DMS53 treated with DMSO at 0.1 percent for 48 hours (cell line): ENCODE measurements around the gene FAM151B.
"Not testable (repeated sequence)": the region's sequence is repeated elsewhere in the genome, so short reads cannot be mapped to it uniquely, and the experiment has no call there.

ENCODE experiments used
- DNase-seq: peaks from one replicate; lab custom pipeline; 2025; ENCODE audit not compliant: unreplicated experiment; lab: John Stamatoyannopoulos, UW

The FAM151B gene

DNA sequence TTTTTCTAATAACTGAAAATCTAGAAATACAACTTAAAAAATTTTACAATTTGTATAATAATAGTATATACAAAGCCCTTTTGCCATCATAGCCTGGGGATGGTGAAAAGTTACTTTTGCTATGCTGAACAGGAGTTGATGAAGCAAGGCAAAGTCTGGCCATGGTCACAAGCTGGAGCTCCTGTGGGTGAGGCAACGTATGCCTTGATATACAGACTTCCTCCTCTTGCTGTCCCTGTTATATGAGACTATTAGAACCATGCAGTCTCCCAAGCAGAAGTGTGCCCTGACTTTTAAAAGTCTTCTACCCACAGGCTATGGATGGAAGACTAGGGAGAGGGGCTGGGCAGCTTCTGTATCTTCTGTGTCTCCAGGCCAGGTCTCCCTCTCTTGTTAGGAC is 15.7 kb downstream of the FAM151B start:
- DNase-seq, result no peak

DNA sequence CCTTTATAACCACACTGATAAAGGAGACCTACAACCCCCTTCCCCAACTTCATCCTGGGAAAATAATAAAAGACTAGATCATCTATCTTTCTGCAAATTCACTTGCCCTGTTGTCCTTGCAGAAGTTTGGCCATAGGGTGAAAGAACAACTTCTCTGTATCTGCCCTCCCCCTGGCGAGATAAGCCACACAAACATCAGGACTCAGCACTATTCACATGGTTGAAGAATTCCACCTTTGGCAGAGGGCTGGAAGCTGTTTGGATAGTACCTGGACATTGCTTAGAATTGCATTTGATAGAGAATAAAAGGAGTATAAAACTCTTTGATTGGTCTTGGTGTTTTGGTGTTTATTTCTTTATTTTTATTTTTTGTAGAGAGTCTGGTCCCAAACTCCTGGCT is 16.9 kb downstream of the FAM151B start:
- DNase-seq, result no peak

DNA sequence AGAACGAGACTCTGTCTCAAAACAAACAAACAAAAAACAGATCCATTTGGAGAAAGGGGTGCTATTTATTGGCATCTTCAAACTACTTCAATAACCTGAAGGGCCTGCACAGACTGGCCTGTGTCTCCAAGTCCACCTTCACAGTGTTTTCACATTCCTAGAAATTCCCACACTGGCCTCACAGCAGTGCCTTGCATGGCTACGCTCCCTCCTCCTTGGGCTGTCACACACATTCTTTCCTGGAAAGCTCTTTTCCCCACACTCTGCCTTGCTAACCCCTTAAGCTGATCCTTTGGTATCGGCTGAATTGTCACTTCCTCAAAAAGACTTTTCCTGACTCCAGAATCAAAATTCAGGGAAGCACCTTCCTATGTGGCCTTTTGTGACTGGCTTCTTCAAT is 19.8 kb downstream of the FAM151B start:
- DNase-seq, result no peak

DNA sequence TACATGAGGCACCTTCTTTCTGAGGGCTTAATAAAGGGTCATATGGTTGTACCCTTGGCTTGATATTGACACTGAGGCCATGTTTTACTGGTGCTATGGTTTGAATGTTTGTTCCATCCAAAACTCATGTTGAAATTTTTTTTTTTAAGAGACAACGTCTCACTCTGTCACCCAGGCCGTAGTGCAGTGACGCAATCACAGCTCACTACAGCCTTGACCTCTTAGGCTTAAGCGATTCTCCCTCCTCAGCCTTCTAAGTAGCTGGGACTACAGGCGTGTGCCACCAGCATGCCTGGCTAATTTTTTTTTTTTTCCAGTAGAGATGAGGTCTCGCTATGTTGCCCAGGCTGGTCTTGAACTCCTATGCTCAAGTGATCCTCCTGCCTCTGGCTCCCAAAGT is 20.9 kb downstream of the FAM151B start:
- DNase-seq, result no peak

DNA sequence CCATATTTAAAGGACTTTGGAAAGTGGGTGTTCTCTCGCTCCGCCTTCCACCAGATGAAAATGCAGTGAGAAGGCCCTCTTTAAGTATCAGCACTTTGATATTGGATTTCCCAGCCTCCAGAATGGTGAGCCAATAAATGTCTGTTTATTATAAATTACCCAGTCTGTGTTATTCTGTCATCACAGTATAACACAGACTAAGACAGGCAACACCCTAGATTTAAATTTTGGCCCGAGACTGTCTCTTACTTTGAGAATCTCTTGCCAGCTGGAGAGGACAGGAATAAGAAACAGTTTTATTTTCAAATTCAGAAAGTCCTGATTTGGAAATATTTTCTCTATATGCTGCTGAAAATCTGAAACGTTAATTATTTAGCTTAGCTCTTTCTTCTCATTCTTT is 21.5 kb downstream of the FAM151B start:
- no peak for DNase-seq

DNA sequence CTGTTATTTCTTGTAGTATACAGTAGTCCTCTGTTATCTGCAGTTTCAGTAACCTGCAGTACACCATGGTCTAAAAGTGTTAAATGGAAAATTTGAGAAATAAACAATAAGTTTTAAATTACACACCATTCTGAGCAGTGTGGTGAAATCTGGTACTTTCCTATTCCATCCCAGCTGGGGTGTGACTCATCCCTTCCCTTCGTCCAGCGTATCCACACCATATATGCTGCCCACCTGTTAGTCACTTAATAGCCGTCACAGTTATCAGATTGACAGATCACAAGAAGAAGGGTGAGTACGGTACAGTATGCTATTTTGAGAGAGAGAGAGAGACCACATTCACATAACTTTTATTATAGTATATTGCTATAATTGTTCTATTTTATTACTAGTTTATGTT is 28.9 kb downstream of the FAM151B start:
- no peak for DNase-seq

GRCh38 chr5:80540691-80541090 is 52.8 kb downstream of the FAM151B start:
- no peak for DNase-seq

DNA sequence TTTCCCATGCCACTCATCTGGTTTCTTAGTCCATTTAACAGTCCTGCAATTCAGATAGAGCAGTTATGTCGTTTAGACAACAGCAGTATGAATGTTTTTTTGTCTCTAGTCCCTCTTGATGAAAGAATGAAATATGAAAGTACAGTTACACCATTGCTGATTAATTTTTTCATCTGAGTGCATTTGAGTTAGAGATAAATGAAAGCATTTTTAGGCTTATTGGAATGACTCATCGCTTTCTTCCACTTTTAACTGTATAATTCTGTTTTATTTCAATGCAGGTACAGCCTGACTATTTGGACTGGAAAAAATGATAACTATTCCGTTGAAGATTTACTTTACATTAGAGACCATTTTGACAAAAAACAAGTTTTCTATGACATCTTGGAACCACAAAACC is 53.5 kb downstream of the FAM151B start:
- no peak for DNase-seq

DNA sequence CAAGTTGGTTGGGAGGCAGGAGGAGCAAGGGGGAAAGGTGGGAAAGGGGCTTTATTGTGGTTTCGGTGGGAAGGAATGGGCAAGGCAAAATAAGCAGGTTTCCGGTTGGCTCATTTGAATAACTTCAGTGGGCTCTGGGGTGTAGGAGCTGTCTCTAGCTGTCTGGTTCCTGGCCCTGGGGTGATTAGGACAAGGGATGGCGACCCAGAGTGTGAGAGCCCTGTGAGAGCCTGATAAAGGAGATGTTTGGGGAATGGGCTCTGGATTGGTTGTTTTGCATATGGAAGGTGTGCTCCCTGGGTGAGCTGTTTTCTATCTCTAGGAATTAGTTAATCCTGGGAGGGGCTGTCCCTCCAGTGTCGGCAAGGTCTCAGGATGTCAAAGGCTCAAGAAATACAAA is 66.7 kb downstream of the FAM151B start:
- no peak for DNase-seq

- DNase-seq, result no peak
Observed at GRCh38 chr5:80555099-80555498, 67.2 kb downstream of the FAM151B start.

DNA sequence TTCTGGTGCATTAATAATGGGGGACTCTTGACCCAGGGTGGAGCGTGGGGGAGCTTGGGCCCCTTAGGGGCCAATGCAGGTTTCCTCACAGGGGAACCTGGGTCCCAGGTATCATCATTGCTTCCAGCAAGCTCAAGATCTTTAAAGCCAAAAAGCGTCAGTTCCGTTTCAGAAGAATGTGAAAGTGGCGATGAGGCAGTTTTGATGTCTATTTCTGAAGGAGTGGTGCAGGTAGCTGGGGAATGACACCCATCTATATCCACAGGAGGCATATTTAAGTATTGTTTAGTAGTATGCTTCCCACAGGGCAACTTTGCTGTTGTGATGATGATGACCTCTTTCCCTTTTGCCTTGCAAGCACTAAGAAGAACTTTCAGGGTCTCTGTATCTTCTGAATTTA is 71.3 kb downstream of the FAM151B start:
- DNase-seq, result no peak

- no peak for DNase-seq
Observed at GRCh38 chr5:80565330-80565729, 77.4 kb downstream of the FAM151B start.

- DNase-seq, result no peak
Observed at GRCh38 chr5:80566711-80567259, 78.9 kb downstream of the FAM151B start.

GRCh38 chr5:80568251-80568650 is 80.4 kb downstream of the FAM151B start:
- DNase-seq, result no peak

- no peak for DNase-seq
Observed at GRCh38 chr5:80569086-80569960, 81.4 kb downstream of the FAM151B start.

DNA sequence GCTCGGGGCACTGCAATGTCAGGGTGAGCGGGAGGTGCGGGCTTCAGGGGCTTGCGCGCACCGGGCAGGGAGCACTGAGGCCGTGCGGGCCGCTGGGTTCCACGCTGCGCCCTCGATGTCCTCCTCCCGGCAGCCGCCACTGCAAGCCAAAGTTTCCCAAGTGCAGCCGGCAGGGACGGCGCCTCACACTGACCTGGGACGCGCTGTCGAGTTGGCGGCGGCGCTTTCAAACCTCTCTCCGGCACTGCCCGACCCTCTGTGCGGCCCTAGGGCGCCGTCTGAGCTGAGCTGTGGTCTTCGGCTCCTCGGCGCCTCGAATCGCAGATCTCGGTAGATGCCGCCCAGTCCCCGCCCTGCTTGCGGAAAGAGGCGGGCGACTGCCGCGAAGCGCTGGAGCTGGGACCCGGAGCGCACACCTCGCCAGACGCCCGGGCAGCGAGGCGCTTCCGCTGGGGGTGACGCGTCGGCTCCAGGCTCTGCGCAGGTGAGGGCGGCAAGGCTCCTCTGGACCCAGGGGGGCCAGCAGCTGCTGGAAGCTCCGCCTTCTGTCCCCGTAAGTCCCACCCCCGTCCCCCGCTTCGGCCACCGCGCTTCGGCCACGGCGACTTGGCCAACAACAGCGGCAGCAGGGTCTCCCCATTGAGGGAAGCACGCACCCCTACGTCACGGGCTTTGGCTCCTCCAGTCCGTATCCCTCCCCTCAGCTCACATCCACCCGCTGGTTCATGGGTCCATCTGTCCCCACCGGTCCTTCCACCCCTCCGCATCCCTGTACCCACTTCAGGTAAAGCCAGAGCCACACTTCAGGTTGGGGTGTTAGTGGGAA is 82.3 kb downstream of the FAM151B start, which contains the start of gene ANKRD34B:
ANKRD34B (minus strand) TSS at position 320 of the 826 bp plus-strand sequence. CDS start 10,261 bp downstream, outside the sequence.
- DNase-seq, result no peak

DNA sequence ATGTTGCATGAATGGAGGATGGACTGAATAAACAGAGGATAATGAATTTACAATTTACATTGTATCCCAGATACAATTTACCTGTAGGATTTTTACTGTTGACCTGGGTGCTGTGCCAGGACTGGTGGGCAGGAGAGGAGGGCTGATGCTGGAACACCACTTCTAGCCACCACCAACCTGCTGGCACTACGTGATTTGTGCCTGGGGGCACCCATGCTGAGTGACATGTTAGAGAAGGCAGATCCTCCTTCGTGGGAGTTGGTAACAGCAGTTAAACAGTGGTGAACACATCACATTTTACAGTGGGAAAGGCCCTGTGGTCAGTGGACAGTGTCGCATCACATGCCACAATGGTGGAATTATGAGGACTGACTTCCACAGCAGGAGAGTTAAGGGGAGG is 85.2 kb downstream of the FAM151B start:
- no peak for DNase-seq

DNA sequence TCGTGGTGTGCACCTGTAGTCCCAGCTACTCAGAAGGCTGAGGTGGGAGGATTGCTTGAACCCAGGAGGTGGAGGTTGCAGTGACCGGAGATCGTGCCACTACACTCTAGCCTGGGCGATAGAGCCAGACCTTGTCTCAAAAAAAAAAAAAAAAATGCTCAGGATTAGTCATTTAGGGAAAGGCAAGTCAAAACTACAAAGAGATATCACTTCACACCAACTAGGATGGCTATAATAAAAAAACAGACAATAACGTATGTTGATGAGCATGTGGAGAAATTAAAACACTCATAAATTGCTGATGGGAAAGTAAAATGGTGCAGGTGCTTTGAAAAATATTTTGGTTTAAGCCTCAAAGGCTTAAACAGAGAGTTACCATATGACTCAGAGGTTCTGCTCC is 88.5 kb downstream of the FAM151B start:
- DNase-seq, result no peak

GRCh38 chr5:80577707-80578106 is 89.8 kb downstream of the FAM151B start:
- no peak for DNase-seq

GRCh38 chr5:80579050-80579449 is 91.2 kb downstream of the FAM151B start:
- no peak for DNase-seq

DNA sequence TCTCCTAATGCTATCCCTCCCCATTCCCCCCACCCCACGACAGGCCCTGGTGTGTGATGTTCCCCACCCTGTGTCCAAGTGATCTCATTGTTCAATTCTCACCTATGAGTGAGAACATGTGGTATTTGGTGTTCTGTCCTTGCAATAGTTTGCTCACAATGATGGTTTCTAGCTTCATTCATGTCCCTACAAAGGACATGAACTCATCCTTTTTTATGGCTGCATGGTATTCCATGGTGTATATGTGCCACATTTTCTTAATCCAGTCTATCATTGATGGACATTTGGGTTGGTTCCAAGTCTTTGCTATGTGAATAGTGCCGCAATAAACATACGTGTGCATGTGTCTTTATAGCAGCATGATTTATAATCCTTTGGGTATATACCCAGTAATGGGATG is 92.4 kb downstream of the FAM151B start:
- not testable (repeated sequence) for DNase-seq

GRCh38 chr5:80584770-80585169 is 96.9 kb downstream of the FAM151B start:
- no peak for DNase-seq
